Panc1 (cell line): Measurements from ENCODE around the gene DENND5B.

Experiments
- CTCF ChIP-seq: fragments of 450-650 bp; IDR thresholded peaks from 2 replicates; pipeline ENCODE4 v1.5.1; 2017; ENCODE audit warnings: mild to moderate bottlenecking
- POLR2AphosphoS5 ChIP-seq: IDR thresholded peaks from 2 replicates; pipeline ENCODE4 v1.6.1; 2012; ENCODE audit warnings: mild to moderate bottlenecking, low read depth, low read length, moderate library complexity
- REST ChIP-seq, 2 experiments: IDR thresholded peaks; 2 replicates each; pipeline ENCODE4 v1.6.1; 2011 to 2012; ENCODE audit warnings: low read depth in 2 of 2, control low read depth in 1 of 2, low read length in 1 of 2, mild to moderate bottlenecking in 1 of 2, moderate library complexity in 1 of 2; ENCODE audit not compliant: insufficient read depth in 1 of 2

GRCh38 chr12:31599053-31599452, 8.1 kb upstream of the DENND5B start:
- TF ChIP-seq POLR2AphosphoS5 (no peak), CTCF (no peak), REST (IDR thresholded peaks at IDR 0.05; ENCODE audit: insufficient read depth in 1 of 2, low read depth in 2 of 2, low read length in 1 of 2) (no peak)
